ENCODE measurements around the gene ZNF521. TPM values are rescaled to one million over a fixed set of nuclear protein-coding genes. Genes with fewer than 3 reads are reported as not detected.

ZNF521 gene
- total RNA-seq, 1 experiment from 2014 or later, result not detected

GRCh38 chr18:25223899-25224886 is 127.8 kb downstream of the ZNF521 start:
- ChIA-PET CTCF (no interaction called here), POLR2A (ENCODE audit: low non-redundant PET) (no interaction called here)
- no peak for DNase-seq (ENCODE audit: low spot score)
- H3K36me3 ChIP-seq (ENCODE audit: insufficient read depth, low read length, poor library complexity, severe bottlenecking), result no peaks in the 10 kb centered on the region
- H3K27ac ChIP-seq (ENCODE audit: low read depth, low read length, poor library complexity, severe bottlenecking), result no peak overlapping the region
- no TSS peak for BruUV-seq (replicated peaks)
- no peaks in the 10 kb centered on the region for H3K4me1 ChIP-seq (ENCODE audit: insufficient read depth, low read length, poor library complexity, severe bottlenecking)
- TF ChIP-seq CTCF (conservative IDR thresholded peaks at IDR 0.05; ENCODE audit: low read depth, low read length), result no peak
- no peak for TF ChIP-seq EZH2 (IDR thresholded peaks at IDR 0.05; ENCODE audit: borderline replicate concordance, low read depth, low read length, poor library complexity, severe bottlenecking)
- intact Hi-C loops (cut with micrococcal nuclease; ENCODE audit: unreplicated experiment), result no loop called here
- H3K9me3 ChIP-seq (ENCODE audit: low read depth, low read length, poor library complexity, severe bottlenecking), result no peaks in the 10 kb centered on the region
- H3K27me3 ChIP-seq (replicated peaks; ENCODE audit: insufficient read depth, low read depth, low read length, poor library complexity), result no peaks in the 10 kb centered on the region
- no peak overlapping the region for H3K4me3 ChIP-seq (ENCODE audit: low read depth, low read length, poor library complexity, severe bottlenecking)

- Histone ChIP-seq H3K27ac (ENCODE audit: low read depth, low read length, poor library complexity, severe bottlenecking) (no peak overlapping the region), H3K9me3 (ENCODE audit: low read depth, low read length, poor library complexity, severe bottlenecking) (no peaks in the 10 kb centered on the region), H3K4me3 (ENCODE audit: low read depth, low read length, poor library complexity, severe bottlenecking) (no peak overlapping the region), H3K4me1 (ENCODE audit: insufficient read depth, low read length, poor library complexity, severe bottlenecking) (no peaks in the 10 kb centered on the region), H3K27me3 (replicated peaks; ENCODE audit: insufficient read depth, low read depth, low read length, poor library complexity) (no peaks in the 10 kb centered on the region), H3K36me3 (ENCODE audit: insufficient read depth, low read length, poor library complexity, severe bottlenecking) (no peaks in the 10 kb centered on the region)
- intact Hi-C loops (cut with micrococcal nuclease; ENCODE audit: unreplicated experiment), result no loop called here
- BruUV-seq (replicated peaks), result no TSS peak
- POLR2A ChIA-PET (ENCODE audit: low non-redundant PET), result no interaction called here
- CTCF ChIA-PET, result no interaction called here
- DNase-seq (ENCODE audit: low spot score), result no peak
- TF ChIP-seq EZH2 (IDR thresholded peaks at IDR 0.05; ENCODE audit: borderline replicate concordance, low read depth, low read length, poor library complexity, severe bottlenecking) (no peak), CTCF (conservative IDR thresholded peaks at IDR 0.05; ENCODE audit: low read depth, low read length) (no peak)
These were observed 128.8 kb downstream of the ZNF521 start for GRCh38 chr18:25223211-25223610.

- no peak overlapping the region for H3K27ac ChIP-seq (ENCODE audit: low read depth, low read length, poor library complexity, severe bottlenecking)
- no peaks in the 10 kb centered on the region for H3K36me3 ChIP-seq (ENCODE audit: insufficient read depth, low read length, poor library complexity, severe bottlenecking)
- ChIA-PET POLR2A (ENCODE audit: low non-redundant PET) (no interaction called here), CTCF (no interaction called here)
- no peaks in the 10 kb centered on the region for H3K9me3 ChIP-seq (ENCODE audit: low read depth, low read length, poor library complexity, severe bottlenecking)
- H3K4me3 ChIP-seq (ENCODE audit: low read depth, low read length, poor library complexity, severe bottlenecking), result no peak overlapping the region
- intact Hi-C loops (cut with micrococcal nuclease; ENCODE audit: unreplicated experiment), result no loop called here
- H3K27me3 ChIP-seq (replicated peaks; ENCODE audit: insufficient read depth, low read depth, low read length, poor library complexity), result no peaks in the 10 kb centered on the region
- TF ChIP-seq EZH2 (IDR thresholded peaks at IDR 0.05; ENCODE audit: borderline replicate concordance, low read depth, low read length, poor library complexity, severe bottlenecking) (no peak), CTCF (conservative IDR thresholded peaks at IDR 0.05; ENCODE audit: low read depth, low read length) (no peak)
- DNase-seq (ENCODE audit: low spot score), result no peak
- BruUV-seq (replicated peaks), result no TSS peak
- no peaks in the 10 kb centered on the region for H3K4me1 ChIP-seq (ENCODE audit: insufficient read depth, low read length, poor library complexity, severe bottlenecking)
These were observed 129.3 kb downstream of the ZNF521 start for GRCh38 chr18:25222648-25223047.
